ENCODE measurements around the gene ESYT3. TPM values are rescaled to one million over a fixed set of nuclear protein-coding genes. Genes with fewer than 3 reads are reported as not detected.
"Not testable (repeated sequence)": the region's sequence is repeated elsewhere in the genome, so short reads cannot be mapped to it uniquely, and the experiment has no call there.

ESYT3 gene
- total RNA-seq, 4 donors from 2014 or later = 1.4 to 30.8 (median 4.9) TPM

GRCh38 chr3:138513090-138513843 lies 78.9 kb downstream of the ESYT3 start:
- intact Hi-C loops (cut with DNase I; ENCODE audit: low total_unique reads) = no loop called here
- Histone ChIP-seq H3K4me1 (no peaks in the 10 kb centered on the region), H3K27me3 (no peaks in the 10 kb centered on the region), H3K9me3 (no peaks in the 10 kb centered on the region), H3K4me3 (no peak overlapping the region), H3K27ac (no peak overlapping the region), H3K36me3 (no peaks in the 10 kb centered on the region)
- TF ChIP-seq CTCF (IDR thresholded peaks at IDR 0.05) (no peak), POLR2A (IDR thresholded peaks at IDR 0.05) (no peak)
- DNase-seq = no peak

- H3K9me3 ChIP-seq; H3K27ac ChIP-seq; H3K27me3 ChIP-seq; H3K4me1 ChIP-seq; intact Hi-C loops (cut with DNase I; ENCODE audit: low total_unique reads); H3K4me3 ChIP-seq; DNase-seq; H3K36me3 ChIP-seq: not testable (repeated sequence)
These were observed 87.0 kb downstream of the ESYT3 start for GRCh38 chr3:138521445-138521844.

Other genes starting within 250 kb of the ESYT3 start
- 10 to 100 TPM; 38.7 to 85.1 (median 64.6) TPM for gene ARMC8, start 247.3 kb upstream of the ESYT3 start, total RNA-seq
- 1 to 10 TPM in 2 of 4 donors, not detected in 2; 1.3 to 5.0 TPM for gene NME9, start 104.8 kb upstream of the ESYT3 start, total RNA-seq
- 10 to 100 TPM; 13.8 to 83.0 (median 46.8) TPM for gene MRAS, start 86.0 kb upstream of the ESYT3 start, total RNA-seq
- 100 to 1,000 TPM in 3 of 4 donors, 10 to 100 TPM in 1; 90.6 to 154 (median 123) TPM for gene CEP70, start 159.6 kb downstream of the ESYT3 start, total RNA-seq
- gene FAIM, start 174.2 kb downstream of the ESYT3 start, total RNA-seq = 10 to 100 TPM in 1 of 4 donors, 1 to 10 TPM in 3; 1.3 to 17.6 (median 8.9) TPM

All from uterus (tissue), 4 donors.